GM21528 (cell line): Measurements from ENCODE around the gene SMYD5.
A peak's percentile ranks its signal among the peaks of the same experiment; 100 is the strongest.
"Not testable (repeated sequence)": the region's sequence is repeated elsewhere in the genome, so short reads cannot be mapped to it uniquely, and the experiment has no call there.

Experiments
- ATAC-seq: cut with Tn5 transposase; IDR thresholded peaks from one replicate; pipeline ENCODE4 v1.9.1; 2021; ENCODE audit warnings: mild to moderate bottlenecking, moderate library complexity; ENCODE audit not compliant: unreplicated experiment, low FRiP score

SMYD5 gene

GRCh38 chr2:73257425-73258125 lies 43.5 kb downstream of the SMYD5 start:
- ATAC-seq, result no peak

- no peak for ATAC-seq
Observed at GRCh38 chr2:73258186-73258912, 44.3 kb downstream of the SMYD5 start.

GRCh38 chr2:73258913-73259215 lies 44.8 kb downstream of the SMYD5 start:
- ATAC-seq, result no peak

- no peak for ATAC-seq
Observed at GRCh38 chr2:73259276-73259675, 45.2 kb downstream of the SMYD5 start.

- no peak for ATAC-seq
Observed at GRCh38 chr2:73259704-73260337, 45.8 kb downstream of the SMYD5 start.

- no peak for ATAC-seq
Observed at GRCh38 chr2:73260338-73260984, 46.4 kb downstream of the SMYD5 start.

- ATAC-seq, result no peak
Observed at GRCh38 chr2:73262108-73262651, 48.1 kb downstream of the SMYD5 start.

- ATAC-seq, result not testable (repeated sequence)
Observed at GRCh38 chr2:73262691-73263429, 48.8 kb downstream of the SMYD5 start.

- ATAC-seq, result no peak
Observed at GRCh38 chr2:73263540-73264331, 49.7 kb downstream of the SMYD5 start.

- ATAC-seq, result no peak
Observed at GRCh38 chr2:73264332-73264606, 50.2 kb downstream of the SMYD5 start.

- ATAC-seq, result no peak
Observed at GRCh38 chr2:73264783-73265182, 50.7 kb downstream of the SMYD5 start.

GRCh38 chr2:73265298-73266060 lies 51.4 kb downstream of the SMYD5 start:
- ATAC-seq, result no peak

- ATAC-seq, result no peak
Observed at GRCh38 chr2:73266061-73266901, 52.2 kb downstream of the SMYD5 start.

- ATAC-seq, result no peak
Observed at GRCh38 chr2:73267008-73267407, 53.0 kb downstream of the SMYD5 start.

- ATAC-seq, result no peak
Observed at GRCh38 chr2:73268366-73268829, 54.4 kb downstream of the SMYD5 start.

GRCh38 chr2:73268830-73269685 lies 55.0 kb downstream of the SMYD5 start:
- ATAC-seq, result peak; percentile 52
